Spinal cord (tissue), 10 donors: ENCODE measurements around the gene ZNF679. TPM values are rescaled to one million over a fixed set of nuclear protein-coding genes. Genes with fewer than 3 reads are reported as not detected.
"Not testable (repeated sequence)": the region's sequence is repeated elsewhere in the genome, so short reads cannot be mapped to it uniquely, and the experiment has no call there.

Source experiments
- DNase-seq, 6 donors: peaks; one replicate each; pipeline versions ENCODE4 v3.0.0 to v3.0.0-alpha.2; 2013 to 2015; ENCODE audit warnings: low spot score in 6 of 6, low read depth in 4 of 6
- H3K27ac ChIP-seq: one replicate; pipeline ENCODE4 v1.5.1; 2013; ENCODE audit warnings: low read depth, low read length, control low read depth
- H3K27me3 ChIP-seq: one replicate; pipeline ENCODE4 v1.6.1; 2013; ENCODE audit warnings: low read length; ENCODE audit not compliant: control insufficient read depth, insufficient read depth
- H3K36me3 ChIP-seq: one replicate; pipeline ENCODE4 v1.6.1; 2013; ENCODE audit warnings: low read length; ENCODE audit not compliant: control insufficient read depth, insufficient read depth
- H3K4me1 ChIP-seq: one replicate; pipeline ENCODE4 v1.6.1; 2013; ENCODE audit warnings: low read length; ENCODE audit not compliant: control insufficient read depth, insufficient read depth
- H3K4me3 ChIP-seq: one replicate; pipeline ENCODE4 v1.5.1; 2013; ENCODE audit warnings: low read depth, low read length, control low read depth
- H3K9me3 ChIP-seq: one replicate; pipeline ENCODE4 v1.6.1; 2013; ENCODE audit warnings: low read length; ENCODE audit not compliant: control insufficient read depth, insufficient read depth
- WGBS: methylation state at CpG from one replicate; pipeline ENCODE4 v1.1.5; 2013; ENCODE audit warnings: missing lambda C conversion rate; ENCODE audit not compliant: insufficient coverage; 5-methylcytosine and 5-hydroxymethylcytosine counted together
- polyA plus RNA-seq, 2 donors: library from polyadenylated mRNA; unstranded; fragments of 120-200 nt; gene quantifications; one replicate each; pipeline ENCODE4 v1.2.1, GENCODE V29; 2013; ENCODE audit not compliant: insufficient read length in 2 of 2
- total RNA-seq, 2 donors: library from RNA; depleted of rRNA in 1 of 2; stranded (reverse); fragments of 120-200 nt in 1 of 2; fragments of >200 nt in 1 of 2; gene quantifications; one replicate each; pipeline versions ENCODE4 v1.2.3 to v1.2.4, GENCODE V29; 2013 to 2014
- donor health status: healthy.

The ZNF679 gene
- total and polyA plus RNA-seq, 4 donors, result not detected

DNA sequence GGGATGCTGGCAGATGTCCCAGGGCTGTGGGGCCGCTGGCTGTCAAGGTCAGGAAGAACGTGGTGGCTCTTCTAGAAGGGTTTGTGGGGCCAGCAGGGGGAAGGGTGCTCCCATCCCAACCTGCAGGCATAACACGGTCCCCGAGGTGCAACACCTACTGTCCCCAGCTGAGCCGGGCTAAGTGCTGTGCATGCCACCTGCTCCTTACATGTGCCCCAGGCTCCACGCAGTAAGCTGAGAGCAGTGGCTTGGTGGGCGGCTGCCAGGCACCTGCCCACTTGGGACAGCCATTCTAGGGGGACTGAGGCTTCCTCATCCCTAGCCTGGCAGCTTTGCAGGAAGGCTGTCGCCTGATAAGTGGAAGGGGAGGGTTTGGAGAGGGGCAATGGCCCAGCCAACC is 35.5 kb upstream of the ZNF679 start:
- no peaks in the 10 kb centered on the region for H3K27me3 ChIP-seq
- no peak overlapping the region for H3K4me3 ChIP-seq
- H3K4me1 ChIP-seq, result no peaks in the 10 kb centered on the region
- no peak overlapping the region for H3K27ac ChIP-seq
- H3K36me3 ChIP-seq, result no peaks in the 10 kb centered on the region
- 66% methylated on average over 8 of the region's 8 CpGs for WGBS
- H3K9me3 ChIP-seq, result peaks cover 8% of the 10 kb centered on the region
- no peak for DNase-seq

DNA sequence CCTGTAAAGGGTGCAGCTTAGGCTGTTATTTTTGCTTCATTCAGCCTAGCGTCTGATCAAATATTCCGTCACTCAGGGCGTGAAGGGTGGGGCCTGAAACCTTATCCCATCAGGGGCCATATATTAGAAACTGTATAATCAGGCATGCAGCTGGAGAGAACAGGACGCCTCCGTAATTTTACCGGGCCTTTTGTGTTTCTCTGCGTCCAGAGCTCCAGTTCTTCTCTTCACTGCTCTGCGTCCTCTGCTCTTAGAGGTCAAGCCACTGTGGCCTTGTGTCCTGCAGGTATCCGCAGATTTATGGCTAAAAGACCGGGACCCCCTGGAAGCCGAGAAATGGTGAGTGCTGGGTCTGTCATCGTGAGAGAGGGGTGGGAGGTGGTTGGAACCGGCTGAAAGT is 21.4 kb upstream of the ZNF679 start, which contains the start of gene ZNF735:
TSS of gene ZNF735 (plus strand) at position 301 of the 400 bp plus-strand sequence. CDS start at position 301, 0 bp downstream.
- Histone ChIP-seq H3K27ac (no peak within 1 kb of the TSS), H3K9me3 (peaks cover 7% of the 10 kb centered on the region), H3K27me3 (no peaks in the 10 kb centered on the region), H3K4me3 (no peak within 1 kb of the TSS), H3K4me1 (no peaks in the 10 kb centered on the region), H3K36me3 (no peaks in the 10 kb centered on the region)
- 71% methylated on average over 4 of the region's 13 CpGs for WGBS
- DNase-seq, result no peak

DNA sequence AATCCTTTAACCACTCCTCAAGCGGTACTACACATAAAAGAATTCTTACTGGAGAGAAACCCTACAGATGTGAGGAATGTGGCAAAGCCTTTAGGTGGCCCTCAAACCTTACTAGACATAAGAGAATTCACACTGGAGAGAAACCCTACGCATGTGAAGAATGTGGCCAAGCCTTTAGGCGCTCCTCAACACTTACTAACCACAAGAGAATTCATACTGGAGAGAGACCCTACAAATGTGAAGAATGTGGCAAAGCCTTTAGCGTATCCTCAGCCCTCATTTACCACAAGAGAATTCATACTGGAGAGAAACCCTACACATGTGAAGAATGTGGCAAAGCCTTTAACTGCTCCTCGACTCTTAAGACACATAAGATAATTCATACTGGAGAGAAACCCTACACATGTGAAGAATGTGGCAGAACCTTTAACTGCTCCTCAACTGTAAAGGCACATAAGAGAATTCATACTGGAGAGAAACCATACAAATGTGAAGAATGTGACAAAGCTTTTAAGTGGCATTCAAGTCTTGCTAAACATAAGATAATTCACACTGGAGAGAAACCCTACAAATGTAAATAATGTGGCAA is 8.5 kb upstream of the ZNF679 start:
- H3K27me3 ChIP-seq, H3K4me3 ChIP-seq, H3K9me3 ChIP-seq, DNase-seq, H3K27ac ChIP-seq, H3K36me3 ChIP-seq, H3K4me1 ChIP-seq: not testable (repeated sequence)
- WGBS, result no CpG with 5 or more reads among the region's 5 CpGs

- DNase-seq, result no peak
- Histone ChIP-seq H3K4me1 (no peaks in the 10 kb centered on the region), H3K4me3 (no peak overlapping the region), H3K27me3 (no peaks in the 10 kb centered on the region), H3K36me3 (no peaks in the 10 kb centered on the region), H3K27ac (no peak overlapping the region), H3K9me3 (peaks cover 8% of the 10 kb centered on the region)
- 48% methylated on average over 2 of the region's 2 CpGs for WGBS
These were observed 4.9 kb upstream of the ZNF679 start for GRCh38 chr7:64223366-64223765.

GRCh38 chr7:64266341-64266919 is 38.2 kb downstream of the ZNF679 start:
- DNase-seq, result no peak
- H3K4me3 ChIP-seq, result no peak overlapping the region
- no peaks in the 10 kb centered on the region for H3K4me1 ChIP-seq
- H3K27me3 ChIP-seq, result no peaks in the 10 kb centered on the region
- H3K9me3 ChIP-seq, result peaks cover 3% of the 10 kb centered on the region
- WGBS, result no CpG with 5 or more reads among the region's 1 CpG
- no peaks in the 10 kb centered on the region for H3K36me3 ChIP-seq
- H3K27ac ChIP-seq, result no peak overlapping the region

- H3K9me3 ChIP-seq, result no peaks in the 10 kb centered on the region
- no peak for DNase-seq
- no peak overlapping the region for H3K4me3 ChIP-seq
- WGBS, result no CpG with 5 or more reads among the region's 2 CpGs
- no peaks in the 10 kb centered on the region for H3K4me1 ChIP-seq
- no peak overlapping the region for H3K27ac ChIP-seq
- no peaks in the 10 kb centered on the region for H3K27me3 ChIP-seq
- H3K36me3 ChIP-seq, result no peaks in the 10 kb centered on the region
These were observed 49.4 kb downstream of the ZNF679 start for GRCh38 chr7:64277630-64278029.

DNA sequence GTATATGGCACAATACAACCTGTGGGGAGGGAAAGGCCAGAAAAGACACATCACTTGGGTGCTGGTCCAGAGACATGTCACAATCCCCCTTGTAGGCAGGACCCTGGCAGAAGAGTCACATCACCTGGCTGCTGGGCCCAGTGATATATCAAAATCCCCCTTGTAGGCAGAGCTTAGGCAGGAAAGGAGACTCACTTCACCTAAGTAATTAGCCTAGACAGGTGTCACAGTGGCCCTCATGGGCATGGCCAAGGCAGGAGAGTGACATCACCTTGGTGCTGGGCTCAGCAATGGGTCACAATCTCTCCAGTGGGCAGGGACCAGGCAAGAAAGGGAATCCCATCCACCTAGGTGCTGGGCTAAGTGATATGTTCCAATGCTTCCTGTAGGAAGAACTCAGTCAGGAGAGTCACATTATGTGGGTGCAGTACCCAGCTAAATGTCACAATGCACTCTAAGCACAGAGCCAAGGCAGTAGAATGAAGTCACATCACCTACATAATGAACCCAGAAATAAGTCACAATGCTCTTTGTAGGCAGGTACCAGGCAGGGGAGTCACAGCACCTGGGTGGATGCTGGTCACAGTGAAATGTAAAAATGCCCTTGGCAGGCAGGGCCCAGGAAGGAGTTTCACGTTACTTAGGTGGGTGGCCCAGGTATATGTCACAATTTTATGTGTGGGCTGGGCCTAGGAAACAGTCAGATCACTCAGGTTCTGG is 66.6 kb downstream of the ZNF679 start:
- no peaks in the 10 kb centered on the region for H3K4me1 ChIP-seq
- no peak overlapping the region for H3K4me3 ChIP-seq
- no peaks in the 10 kb centered on the region for H3K27me3 ChIP-seq
- H3K27ac ChIP-seq, result no peak overlapping the region
- no peaks in the 10 kb centered on the region for H3K36me3 ChIP-seq
- peaks cover 5% of the 10 kb centered on the region for H3K9me3 ChIP-seq
- no CpG with 5 or more reads among the region's 1 CpG for WGBS
- no peak for DNase-seq

DNA sequence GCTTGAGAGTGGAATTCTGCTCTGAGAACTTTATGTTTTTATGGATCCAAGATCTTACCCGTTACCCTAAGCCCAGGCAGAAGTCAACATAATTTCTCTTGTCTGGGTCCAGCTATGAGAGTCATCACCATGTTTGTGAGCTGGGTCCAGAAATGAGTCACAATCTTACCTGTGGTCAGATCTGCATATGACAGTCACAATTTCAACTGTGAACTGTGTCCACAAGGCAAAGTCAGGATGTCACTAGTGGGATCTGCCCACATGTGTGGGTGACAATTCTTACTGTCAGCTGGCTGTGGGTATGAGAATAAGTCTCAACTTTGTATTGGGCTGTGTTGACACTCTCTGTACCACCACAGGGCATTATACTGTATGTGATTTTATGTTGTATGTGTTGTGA is 69.1 kb downstream of the ZNF679 start:
- 100% methylated on average over 1 of the region's 1 CpG for WGBS
- H3K9me3 ChIP-seq, H3K27me3 ChIP-seq, DNase-seq, H3K4me3 ChIP-seq, H3K27ac ChIP-seq, H3K36me3 ChIP-seq, H3K4me1 ChIP-seq: not testable (repeated sequence)

- Histone ChIP-seq H3K9me3 (no peaks in the 10 kb centered on the region), H3K27ac (no peak overlapping the region), H3K4me3 (no peak overlapping the region), H3K27me3 (no peaks in the 10 kb centered on the region), H3K36me3 (no peaks in the 10 kb centered on the region), H3K4me1 (no peaks in the 10 kb centered on the region)
- no peak for DNase-seq
- 77% methylated on average over 3 of the region's 9 CpGs for WGBS
These were observed 72.5 kb downstream of the ZNF679 start for GRCh38 chr7:64300641-64301405.
